LNCAP (cell line): Measurements from ENCODE around the gene KDM2B.

ENCODE experiments used
- TF ChIP-seq, protein P1 (sequence below): fragments of 450-650 bp; IDR thresholded peaks from 2 replicates; pipeline ENCODE4 v1.5.1; 2017; ENCODE audit warnings: mild to moderate bottlenecking

The KDM2B gene

DNA sequence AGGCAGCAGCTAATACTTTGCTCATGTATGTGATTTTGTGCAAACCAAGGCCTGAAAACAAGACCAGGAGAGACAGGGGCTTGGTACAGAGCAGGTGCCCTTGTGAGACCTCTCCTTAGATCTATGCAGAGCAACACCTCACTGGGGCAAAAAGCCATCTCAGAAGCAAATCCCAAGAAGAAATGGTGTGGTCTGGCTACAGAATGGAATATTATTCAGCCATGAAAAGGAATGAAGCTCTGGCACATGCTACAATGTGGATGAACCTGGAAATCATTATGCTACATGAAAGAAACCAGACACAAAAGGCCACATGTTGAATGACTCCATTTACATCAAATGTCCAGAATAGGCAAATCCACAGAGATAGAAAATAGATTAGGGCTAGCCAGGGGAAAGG lies 61.6 kb downstream of the KDM2B start:
- TF ChIP-seq, protein P1, sequence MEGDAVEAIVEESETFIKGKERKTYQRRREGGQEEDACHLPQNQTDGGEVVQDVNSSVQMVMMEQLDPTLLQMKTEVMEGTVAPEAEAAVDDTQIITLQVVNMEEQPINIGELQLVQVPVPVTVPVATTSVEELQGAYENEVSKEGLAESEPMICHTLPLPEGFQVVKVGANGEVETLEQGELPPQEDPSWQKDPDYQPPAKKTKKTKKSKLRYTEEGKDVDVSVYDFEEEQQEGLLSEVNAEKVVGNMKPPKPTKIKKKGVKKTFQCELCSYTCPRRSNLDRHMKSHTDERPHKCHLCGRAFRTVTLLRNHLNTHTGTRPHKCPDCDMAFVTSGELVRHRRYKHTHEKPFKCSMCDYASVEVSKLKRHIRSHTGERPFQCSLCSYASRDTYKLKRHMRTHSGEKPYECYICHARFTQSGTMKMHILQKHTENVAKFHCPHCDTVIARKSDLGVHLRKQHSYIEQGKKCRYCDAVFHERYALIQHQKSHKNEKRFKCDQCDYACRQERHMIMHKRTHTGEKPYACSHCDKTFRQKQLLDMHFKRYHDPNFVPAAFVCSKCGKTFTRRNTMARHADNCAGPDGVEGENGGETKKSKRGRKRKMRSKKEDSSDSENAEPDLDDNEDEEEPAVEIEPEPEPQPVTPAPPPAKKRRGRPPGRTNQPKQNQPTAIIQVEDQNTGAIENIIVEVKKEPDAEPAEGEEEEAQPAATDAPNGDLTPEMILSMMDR, result no peak

DNA sequence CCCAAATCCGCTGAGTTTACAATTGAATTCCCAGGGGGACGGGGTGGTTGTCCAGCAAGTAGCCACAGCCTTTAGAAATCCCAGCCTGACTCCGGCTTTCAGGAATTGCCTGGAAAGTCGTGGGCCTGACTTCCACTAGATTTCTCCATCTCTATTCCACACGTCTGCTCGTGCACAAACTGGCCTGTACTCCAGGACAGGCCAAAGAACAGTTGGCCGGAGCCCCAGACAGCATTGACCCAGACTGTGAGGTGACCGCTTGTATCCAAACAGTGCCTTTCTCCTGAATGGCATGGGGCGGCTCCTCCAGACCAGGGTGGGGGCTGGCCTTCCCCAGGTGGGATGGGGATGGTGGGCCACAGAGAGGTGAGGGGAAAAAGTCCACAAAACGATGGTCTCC lies 62.2 kb downstream of the KDM2B start:
- TF ChIP-seq, protein P1, result no peak

DNA sequence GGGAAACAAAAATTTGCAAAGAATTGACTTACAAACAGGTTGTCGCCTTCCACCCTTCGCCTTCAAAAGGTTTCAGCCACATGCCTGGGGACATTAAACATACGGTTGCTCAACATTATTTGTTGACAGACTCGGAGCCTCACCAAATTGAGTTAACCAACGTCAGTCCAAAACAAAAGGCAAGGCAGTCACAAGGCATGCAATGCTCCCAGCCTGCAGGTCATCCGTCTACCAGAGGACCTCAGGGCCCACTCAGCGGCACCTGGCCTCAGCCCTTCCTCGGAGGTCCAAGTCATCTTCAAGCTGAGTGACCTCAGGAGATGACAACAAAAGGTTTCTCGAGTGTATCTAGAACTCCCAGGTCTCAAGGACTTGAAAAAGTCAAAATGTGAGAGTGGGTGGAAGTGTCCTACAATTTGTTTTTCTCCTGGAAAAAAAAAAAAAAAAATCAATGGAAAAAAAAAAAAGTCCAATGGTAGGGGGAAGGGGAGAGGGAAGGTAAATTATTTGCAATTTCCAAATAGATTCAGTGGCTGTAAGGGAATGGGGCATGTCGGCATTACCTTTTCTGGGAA lies 64.3 kb downstream of the KDM2B start:
- TF ChIP-seq, protein P1, result no peak

DNA sequence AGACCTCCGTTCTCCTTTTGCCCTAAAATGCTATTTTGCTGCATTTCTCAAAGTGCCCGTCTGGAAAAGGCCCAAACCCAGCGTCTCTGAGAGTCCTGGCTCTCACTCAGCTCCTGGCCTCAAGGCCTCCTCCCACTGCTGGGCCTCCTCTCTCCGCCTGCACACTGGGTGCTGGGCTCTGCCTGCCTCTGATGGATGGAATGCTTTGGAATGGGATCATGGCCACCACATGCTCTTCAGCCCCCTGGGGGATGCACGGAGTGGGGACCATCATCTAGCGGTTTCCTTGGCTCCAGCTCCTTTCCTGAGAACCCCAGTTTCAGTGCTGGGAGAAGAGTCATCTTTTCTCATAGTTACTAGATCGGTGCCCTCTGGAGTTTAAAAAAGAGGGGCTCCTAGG lies 65.2 kb downstream of the KDM2B start:
- TF ChIP-seq, protein P1, result no peak

DNA sequence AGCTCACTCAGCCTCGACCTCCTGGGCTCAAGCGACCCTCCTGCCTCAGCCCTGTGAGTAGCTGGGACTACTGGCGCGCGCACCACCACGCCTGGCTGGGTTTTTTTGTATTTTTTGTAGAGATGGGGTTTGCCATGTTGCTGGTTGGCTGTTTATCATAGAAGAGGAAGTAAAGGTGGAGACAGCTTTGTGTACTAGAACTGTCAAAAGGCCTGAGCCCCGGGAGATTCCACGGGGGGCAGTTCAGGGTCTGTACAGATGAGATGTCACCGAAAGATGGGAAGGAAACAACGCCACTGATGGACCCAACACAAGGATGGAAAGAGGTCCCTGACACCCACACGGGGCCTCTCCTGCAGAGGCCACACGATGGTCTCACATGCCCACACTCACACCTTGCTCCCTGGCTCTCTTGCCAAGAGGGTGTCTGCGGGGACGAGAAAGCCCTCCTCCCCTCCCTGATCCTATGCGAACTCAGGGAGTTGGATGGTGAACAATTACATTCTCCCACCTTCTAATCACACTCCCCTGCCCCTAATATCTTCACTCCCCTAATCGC lies 66.6 kb downstream of the KDM2B start:
- TF ChIP-seq, protein P1, result no peak

DNA sequence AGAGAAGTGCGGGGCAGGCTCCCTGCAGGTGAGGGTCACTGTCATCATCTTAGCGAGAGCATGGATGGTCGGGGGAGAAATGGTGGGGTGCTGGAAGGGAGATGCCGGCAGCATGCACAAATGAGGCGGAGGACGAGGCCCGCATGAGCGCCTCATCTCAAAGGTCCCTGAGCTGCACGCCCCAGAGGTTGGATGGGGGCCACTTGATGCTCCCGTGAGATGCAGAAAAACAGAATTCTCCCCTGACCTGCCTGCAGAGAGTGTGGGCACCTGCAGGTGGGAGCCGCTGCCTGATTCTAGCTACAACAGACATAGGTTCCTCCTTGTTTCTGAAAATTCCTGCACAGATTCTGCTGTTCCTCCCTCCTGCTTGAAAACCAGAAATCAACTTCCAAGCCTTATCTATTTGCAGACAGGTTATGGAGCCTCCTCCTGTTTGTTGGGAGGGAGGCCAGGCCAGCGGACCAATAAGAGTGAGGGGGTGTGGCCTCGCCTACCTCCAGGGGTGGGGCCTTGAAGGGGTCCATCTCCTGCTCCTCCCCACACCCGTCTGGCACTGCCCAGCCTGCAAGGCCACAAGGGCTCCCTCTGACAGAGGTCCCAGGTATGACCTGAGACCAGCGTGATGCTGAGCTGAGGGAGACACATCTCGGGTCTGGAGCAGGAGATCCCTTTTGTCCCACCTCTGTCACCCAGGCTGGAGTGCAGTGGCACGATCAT lies 67.2 kb downstream of the KDM2B start:
- TF ChIP-seq, protein P1, result no peak

DNA sequence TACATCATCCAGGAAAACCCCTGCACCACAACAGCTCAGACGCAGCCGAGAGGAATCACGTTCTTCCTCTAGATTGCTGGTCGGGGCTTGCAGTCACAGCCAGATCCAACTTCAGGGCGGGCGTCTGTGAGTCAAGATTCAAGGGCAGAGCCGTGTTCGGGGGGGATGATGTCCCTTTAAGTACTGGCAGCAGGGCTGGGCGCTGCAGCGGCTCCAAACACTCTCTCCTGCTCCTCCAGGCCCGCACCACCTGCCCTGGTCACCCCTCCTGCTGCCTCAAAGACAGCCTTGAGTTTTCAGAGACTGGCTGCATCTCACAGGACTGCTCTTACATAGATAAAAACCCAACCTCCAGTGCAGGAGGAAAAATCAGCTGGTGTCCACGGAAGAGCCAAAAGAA lies 68.3 kb downstream of the KDM2B start:
- TF ChIP-seq, protein P1, result no peak
